Amygdala (tissue), 56 donors: ENCODE data around the gene ZMYM4.
"Not testable (repeated sequence)": the region's sequence is repeated elsewhere in the genome, so short reads cannot be mapped to it uniquely, and the experiment has no call there.

ENCODE experiments used
- DNase-seq, 56 donors: peaks; one replicate each; lab custom pipeline; 2025; lab: John Stamatoyannopoulos, UW

The ZMYM4 gene

GRCh38 chr1:35319988-35320713 is 51.6 kb downstream of the ZMYM4 start:
- DNase-seq: peak in 1 of 56 donors; percentile 4

DNA sequence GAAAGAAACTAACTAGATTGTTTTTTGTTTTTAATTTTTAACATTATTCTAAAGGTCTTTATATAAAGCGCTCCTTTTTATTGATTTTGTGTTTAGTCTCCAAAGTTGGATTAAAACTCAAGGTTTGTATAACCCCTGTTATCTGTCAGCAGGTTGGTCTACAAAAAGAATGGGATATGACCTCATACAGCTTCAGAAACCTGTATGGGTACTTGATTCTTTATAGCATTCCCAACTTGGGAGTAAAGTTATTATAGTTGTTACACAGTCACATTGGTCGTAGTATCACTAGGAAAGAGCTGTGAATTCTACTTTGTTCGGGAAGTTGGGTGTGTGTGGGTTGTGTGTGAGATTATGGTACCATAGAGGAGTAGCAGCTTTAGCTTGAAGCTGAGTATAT is 52.4 kb downstream of the ZMYM4 start:
- DNase-seq: no peak

- no peak for DNase-seq
These were observed 56.0 kb downstream of the ZMYM4 start for GRCh38 chr1:35324486-35324885.

DNA sequence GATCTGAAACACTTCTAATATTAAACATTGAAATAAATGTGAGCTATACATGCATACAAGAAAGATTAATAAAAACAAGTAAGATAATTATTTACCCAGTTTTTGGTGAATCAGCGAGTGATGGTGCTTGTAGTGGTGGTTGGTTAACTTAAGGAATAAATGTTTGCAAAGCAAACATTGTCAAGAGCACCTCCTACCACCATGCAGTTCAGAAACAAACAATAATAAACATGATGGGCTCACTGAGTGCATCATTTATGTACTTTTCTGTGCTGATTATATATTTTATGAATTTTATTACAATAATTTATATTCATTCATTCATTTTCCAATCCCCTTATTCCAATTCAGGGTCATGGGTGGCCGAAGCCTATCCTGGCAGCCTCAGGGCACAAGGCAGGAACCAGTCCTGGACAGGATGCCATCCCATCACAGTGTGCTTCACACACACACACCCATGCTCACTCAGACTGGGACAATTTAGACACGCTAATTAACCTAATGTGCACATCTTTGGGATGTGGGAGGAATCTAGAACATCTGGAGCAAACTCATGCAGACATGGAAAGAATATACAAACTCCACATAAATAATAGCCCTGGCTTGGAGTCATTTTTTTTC is 57.8 kb downstream of the ZMYM4 start:
- no peak for DNase-seq

DNA sequence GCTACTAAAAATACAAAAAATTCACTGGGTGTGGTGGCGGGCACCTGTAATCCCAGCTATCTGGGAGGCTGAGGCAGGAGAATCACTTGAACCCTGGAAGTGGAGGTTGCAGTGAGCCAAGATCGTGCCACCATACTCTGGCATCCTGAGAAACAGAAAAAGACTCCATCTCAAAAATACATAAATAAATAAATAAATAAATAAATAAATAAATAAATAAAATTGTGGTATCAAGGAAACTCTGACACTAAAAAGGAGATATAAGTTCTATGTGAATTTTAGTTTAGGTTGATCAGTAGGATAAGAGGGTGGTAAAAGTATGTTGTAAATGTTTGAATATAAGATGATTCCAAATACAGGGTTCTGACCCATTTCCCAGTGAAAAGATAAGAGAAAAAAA is 63.1 kb downstream of the ZMYM4 start:
- not testable (repeated sequence) for DNase-seq

DNA sequence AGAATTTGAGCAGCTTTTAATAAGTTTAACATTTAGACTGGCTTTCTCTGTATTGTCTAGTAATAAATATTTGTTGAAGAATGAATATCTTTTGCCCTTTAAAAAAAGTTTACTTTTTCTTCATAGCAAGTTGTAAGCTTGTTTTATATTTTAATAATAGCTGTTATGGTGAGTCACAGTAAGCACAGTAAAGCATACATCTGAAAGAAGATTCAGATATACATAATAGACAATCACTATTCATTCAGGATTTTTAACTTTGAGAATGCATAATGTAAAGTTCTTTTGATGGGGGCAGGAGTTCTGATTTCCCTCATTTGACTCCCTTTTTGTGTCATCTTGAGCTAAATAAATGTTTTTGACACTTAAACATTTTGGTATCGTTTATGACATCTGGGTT is 66.0 kb downstream of the ZMYM4 start:
- DNase-seq: no peak

DNA sequence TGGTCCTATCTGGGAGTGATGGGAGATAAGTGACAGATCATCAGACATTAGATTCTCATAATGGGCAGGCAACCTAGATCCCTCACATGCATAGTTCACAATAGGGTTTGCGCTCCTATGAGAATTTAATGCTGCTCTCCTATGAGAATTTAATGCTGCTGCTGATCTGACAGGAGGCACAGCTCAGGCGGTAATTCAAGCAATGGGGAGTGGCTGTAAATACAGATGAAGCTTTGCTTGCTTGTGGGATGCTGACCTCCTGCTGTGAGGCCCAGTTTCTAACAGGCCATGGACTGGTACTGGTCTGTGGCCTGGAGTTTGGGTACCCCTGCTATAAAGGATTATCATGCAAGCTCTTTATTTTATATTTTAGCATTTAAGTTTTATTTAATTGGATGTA is 72.0 kb downstream of the ZMYM4 start:
- no peak for DNase-seq

- DNase-seq: no peak
These were observed 77.0 kb downstream of the ZMYM4 start for GRCh38 chr1:35345439-35345981.

DNA sequence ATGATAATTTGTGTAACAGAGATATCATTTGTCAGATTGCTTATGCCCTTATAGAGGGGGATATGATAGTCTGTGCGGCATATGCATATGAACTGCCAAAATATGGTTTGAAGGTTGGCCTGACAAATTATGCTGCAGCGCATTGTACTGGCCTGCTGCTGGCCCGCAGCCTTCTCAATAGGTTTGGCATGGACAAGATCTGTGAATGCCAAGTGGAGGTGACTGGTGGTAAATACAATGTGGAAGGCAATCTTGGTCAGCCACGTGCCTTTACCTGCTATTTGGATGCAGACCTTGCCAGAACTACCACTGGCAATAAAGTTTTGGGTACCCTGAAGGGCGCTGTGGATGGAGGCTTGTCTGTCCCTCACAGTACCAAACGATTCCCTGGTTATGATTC is 82.4 kb downstream of the ZMYM4 start:
- peak in 1 of 56 donors; percentile 6 for DNase-seq

GRCh38 chr1:35359995-35360394 is 91.5 kb downstream of the ZMYM4 start:
- DNase-seq: no peak

- no peak for DNase-seq
These were observed 93.1 kb downstream of the ZMYM4 start for GRCh38 chr1:35361638-35362037.

DNA sequence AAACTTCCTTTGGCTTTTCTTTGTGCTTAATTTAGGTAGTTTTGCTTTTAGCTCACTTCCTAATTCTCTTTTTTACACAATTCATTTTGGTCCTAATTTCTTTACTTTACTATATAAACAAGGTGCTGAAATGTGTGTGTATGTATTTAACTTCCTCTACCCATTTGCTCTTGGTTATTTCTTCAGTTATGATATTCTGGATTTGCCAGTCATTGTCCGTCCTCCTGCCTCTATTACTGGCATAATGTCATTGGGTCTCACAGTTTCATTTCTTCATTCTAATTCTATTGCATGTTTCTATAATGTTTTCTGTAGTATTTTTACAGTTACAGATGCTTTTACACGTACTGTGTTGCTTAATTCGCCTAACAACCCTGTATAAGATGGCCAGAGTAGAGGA is 96.2 kb downstream of the ZMYM4 start:
- DNase-seq: no peak

- no peak for DNase-seq
These were observed 99.4 kb downstream of the ZMYM4 start for GRCh38 chr1:35367914-35368313.

DNA sequence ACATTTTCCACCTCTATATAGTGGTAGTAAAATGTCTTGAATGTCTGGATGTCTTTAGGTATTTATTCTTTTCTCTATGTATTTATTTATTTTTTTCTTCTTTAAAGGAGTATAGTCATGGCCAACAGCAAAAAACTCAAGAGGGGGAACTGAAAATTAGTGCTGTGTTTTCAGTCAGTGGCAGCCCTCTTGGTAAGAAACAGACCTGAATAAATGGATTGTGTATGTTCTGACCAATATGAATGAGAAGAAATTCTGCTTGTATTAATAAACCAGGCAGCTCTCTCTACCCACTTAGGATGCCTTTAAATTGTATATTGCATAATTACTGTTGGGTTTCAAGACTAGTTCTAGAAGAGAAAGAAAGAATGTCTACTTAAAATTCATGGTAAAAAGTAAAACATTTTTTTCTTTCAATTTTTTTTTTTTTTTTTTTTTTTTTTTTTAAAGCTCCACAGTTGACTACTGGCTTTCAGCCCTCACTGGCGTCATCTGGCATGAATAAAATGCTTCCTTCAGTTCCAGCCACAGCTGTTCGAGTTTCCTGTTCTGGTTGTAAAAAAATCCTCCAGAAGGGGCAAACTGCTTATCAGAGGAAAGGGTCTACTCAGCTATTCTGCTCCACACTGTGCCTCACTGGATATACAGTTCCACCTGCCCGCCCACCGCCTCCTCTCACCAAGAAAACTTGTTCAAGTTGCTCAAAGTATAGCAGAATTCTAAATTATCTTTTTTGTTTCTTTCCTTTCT is 101.6 kb downstream of the ZMYM4 start:
- peak in 38 of 56 donors; percentile 1 to 80 (median 32) for DNase-seq

DNA sequence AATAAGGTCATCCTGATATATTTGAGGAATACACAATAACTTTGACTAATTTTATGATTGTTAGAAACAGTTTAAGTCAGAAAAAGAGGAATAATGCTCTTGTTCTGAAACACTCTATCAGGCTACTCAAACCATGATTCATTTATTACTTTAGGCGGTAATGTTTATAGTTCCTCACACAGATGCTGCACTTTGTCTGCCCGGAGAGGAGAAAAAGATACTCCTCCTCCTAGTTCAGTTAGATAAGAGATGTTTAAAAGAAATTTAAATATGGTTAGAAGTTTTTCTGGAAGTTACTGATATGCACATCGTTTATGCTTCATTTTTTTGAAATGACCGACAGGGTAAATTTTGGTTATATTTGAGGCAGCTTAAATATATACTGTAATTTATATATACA is 103.0 kb downstream of the ZMYM4 start:
- no peak for DNase-seq

DNA sequence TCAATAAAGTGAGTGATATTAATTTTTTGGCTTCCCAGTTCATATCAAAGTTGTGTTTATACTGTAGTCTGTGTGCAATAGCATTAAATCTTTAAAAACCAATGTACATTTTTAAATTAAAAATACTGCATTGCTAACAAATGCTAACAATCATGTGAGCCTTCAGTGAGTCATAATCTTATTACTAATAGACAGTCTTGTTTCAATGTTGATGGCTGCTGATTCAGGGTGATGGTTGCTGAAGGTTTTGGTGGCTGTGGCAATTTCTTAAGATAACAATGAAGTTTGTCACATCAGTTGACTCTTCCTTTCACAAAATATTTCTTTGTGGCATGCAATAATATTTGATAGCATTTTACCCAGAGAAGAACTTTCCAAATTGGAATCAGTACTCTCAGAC is 109.0 kb downstream of the ZMYM4 start:
- DNase-seq: no peak

DNA sequence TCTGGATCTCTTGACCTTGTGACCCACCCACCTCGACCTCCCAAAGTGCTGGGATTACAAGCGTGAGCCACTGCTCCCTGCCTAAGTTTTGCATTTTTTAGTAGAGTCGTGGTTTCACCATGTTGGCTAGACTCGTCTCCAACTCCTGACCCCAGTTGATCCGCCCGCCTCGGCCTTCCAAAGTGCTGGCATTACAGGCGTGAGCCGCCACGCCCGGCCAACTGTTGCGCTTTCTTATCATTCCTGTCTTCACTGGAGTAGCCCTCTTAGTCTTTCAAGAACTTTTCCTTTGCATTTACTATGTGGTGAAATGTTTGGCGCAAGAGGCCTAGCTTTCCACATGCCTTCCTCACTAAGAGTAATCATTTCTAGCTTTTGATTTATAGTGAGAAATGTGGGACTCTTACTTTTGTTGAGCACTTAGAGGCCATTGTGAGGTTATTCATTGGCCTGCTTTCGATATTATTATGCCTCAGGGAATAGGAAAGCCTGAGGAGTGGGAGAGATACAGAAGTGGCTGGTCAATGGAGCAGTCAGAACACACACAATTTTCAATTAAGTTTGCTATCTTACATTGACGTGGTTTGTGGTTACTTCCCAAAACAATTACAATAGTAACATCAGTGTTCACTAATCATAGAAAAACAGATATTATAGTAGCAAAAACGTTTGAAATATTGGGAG is 111.0 kb downstream of the ZMYM4 start:
- DNase-seq: no peak

GRCh38 chr1:35380111-35380510 is 111.6 kb downstream of the ZMYM4 start:
- DNase-seq: not testable (repeated sequence)

DNA sequence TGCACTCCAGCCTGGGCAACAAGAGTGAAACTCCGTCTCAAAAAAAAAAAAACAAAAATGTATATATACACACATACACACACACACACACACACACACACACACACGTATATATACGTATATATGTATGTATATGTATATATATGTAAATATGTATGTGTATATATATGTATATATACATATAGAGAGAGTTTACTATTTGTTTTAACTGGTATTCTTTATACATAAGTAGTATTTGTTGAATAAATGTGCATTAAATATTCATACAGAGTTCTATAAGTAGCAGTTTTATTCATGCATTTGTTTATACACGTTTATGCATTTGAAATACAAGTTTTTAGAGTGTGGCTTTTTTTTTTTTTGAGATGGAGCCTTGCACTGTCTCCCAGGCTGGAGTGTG is 113.6 kb downstream of the ZMYM4 start:
- no peak for DNase-seq

DNA sequence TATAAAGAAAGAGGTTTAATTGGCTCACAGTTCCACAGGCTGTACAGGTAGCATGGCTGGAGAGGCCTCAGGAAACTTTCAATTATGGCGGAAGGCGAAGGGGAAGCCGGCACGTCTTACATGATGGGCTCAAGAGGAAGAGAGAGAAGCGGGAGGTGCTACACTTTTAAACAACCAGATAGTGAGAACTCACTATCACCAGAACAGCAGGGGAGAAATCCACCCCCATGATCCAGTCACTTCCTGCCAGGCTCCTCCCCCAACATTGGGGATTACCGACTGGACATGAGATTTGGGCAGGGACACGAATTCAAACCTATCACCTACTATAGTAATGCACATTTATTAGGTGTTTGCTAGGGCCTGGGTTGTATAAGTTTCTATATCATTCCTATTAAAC is 117.8 kb downstream of the ZMYM4 start:
- no peak for DNase-seq

DNA sequence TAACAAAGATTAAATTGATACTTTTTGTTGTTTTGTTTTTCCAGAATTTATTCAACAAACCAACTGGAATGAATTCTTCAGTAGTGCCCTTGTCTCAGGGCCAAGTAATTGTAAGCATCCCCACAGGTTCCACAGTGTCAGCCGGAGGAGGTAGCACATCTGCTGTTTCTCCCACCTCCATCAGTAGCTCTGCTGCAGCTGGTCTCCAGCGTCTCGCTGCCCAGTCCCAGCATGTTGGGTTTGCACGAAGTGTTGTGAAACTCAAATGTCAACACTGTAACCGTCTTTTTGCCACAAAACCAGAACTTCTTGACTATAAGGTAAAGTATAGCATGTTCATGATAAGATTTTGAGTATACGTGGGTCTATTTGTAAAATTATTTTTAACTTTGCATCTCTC is 118.5 kb downstream of the ZMYM4 start:
- no peak for DNase-seq
